GM18867 (cell line): Measurements from ENCODE around the gene CRTC3.
A peak's percentile ranks its signal among the peaks of the same experiment; 100 is the strongest.
"Not testable (repeated sequence)": the region's sequence is repeated elsewhere in the genome, so short reads cannot be mapped to it uniquely, and the experiment has no call there.

Experiments
- ATAC-seq: cut with Tn5 transposase; IDR thresholded peaks from one replicate; pipeline ENCODE4 v1.9.1; 2021; ENCODE audit warnings: mild to moderate bottlenecking, moderate library complexity; ENCODE audit not compliant: unreplicated experiment

Gene CRTC3

DNA sequence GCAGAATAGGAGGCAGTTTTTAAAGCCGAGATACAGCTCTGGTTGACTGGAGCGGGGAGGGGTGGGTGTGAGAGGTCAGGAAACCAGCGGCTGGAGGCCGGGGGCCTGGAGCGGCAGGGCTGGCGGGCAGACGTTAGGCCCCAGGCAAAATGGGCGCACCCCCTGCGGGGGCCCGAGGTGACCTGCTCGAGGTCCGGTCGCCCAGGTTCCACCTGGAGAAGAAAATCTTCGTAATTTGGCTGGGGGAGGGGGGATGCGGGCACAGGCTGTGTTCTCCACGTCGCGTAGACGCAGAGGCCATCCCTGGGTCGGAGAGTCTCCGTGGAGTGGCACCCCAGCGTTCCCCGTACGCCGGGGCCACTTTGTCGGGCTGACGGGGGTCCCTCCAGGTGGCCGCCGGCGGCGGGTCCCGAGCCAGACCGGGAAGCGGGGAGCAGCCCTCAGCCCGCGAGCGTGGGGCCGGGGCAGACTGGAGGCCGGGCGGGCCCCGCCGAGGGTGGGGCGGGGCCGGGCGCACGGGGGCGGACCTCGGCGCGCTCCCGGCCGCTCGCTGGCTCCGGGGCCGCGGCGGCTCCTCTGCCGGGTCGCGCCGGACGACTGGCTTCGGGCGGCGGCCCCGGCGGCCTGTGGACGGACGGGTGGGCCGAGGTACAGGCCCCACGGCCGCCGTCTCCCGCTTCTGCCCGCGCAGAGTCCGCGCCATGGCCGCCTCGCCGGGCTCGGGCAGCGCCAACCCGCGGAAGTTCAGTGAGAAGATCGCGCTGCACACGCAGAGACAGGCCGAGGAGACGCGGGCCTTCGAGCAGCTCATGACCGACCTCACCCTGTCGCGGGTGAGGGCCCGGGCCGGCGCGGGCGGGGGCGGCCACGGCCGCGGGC, at the start of gene CRTC3:
Gene CRTC3, plus strand, starts transcription at position 553 of the 879 bp plus-strand sequence. Its CDS starts 149 bp downstream, at position 702.
- ATAC-seq = peak; percentile 77

GRCh38 chr15:90481023-90481422, 48.7 kb upstream of the CRTC3 start:
- ATAC-seq = no peak

DNA sequence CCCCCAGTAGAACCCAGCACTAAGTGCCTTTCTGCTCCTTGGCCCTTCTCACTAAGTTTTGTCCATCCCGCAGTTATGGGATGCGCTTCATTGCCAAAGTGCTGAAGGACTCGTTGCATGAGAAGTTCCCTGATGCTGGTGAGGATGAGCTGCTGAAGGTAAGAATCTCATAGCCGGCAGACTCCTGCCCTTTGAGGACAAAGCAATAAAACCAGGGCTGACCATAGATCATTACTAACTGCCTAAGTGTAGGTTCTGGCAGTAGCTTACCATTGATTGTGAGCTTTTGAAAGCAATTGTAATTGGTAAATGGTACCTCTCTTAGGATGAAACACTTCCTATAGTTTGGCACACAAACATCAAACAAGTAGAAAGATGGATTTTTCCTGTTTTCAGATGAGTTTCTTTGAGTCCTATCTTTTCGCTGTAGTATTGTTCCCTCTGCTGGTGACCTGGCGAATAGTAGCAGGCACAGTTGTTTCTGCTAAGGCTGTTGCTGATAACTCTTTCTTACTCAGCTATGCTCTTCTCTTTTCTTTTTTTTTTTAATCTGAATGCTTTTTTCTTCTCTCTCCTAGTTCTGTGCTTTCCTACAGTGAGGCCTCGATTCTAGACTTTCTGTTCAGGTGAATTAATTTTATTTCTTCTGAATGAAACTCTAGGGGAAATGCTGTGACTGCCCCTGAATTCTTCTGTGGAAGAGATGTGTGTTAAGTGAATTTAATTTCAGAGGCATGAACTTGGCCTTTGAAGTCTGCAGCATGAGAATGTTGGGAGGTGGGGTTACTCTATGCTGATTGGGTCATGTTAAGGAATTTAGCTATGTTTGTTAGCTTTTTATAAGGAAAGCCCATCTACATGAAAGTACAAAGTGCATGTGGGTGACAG, 47.4 kb upstream of the CRTC3 start:
- ATAC-seq = no peak

GRCh38 chr15:90483012-90483307, 46.8 kb upstream of the CRTC3 start:
- ATAC-seq = no peak

- no peak for ATAC-seq
These were observed 46.1 kb upstream of the CRTC3 start for GRCh38 chr15:90483637-90484036.

DNA sequence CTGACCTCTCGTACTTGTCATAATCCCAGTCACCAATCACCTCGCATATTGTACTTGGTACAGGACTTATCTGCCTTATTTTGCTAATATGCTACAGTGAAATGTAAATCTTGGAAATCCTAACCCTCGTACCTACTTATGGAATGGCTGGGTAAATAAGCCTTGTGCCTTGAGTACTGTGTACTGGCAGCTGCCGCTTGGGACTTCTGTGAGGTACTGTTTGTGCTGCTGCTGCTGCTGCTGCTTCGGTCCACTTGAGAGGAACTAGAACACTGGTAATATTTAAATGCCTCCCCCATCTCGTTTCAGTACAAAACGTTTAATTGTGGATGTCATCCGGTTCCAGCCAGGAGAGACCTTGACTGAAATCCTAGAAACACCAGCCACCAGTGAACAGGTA, 42.5 kb upstream of the CRTC3 start:
- no peak for ATAC-seq

- no peak for ATAC-seq
These were observed 40.2 kb upstream of the CRTC3 start for GRCh38 chr15:90489514-90489913.

DNA sequence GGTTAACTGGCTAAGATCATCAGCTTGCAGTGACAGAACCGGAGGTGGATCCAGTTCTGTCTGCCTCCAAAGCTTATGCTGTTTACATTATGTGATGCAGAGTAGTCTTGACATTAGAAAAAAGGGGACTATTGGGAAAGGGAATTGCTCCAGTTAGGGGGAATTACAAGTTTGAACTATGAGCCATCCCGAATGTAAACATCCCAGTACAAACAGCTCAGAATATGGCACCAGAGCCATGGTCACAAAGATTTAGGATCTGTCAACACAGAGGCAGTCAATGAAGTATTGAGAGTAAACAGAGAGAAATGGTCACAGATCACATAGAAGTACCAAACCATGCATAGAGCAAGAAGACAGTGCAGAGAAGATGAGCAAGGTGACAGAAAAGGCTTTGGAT, 39.8 kb upstream of the CRTC3 start:
- ATAC-seq = no peak

- ATAC-seq = no peak
These were observed 36.1 kb upstream of the CRTC3 start for GRCh38 chr15:90493647-90494046.

DNA sequence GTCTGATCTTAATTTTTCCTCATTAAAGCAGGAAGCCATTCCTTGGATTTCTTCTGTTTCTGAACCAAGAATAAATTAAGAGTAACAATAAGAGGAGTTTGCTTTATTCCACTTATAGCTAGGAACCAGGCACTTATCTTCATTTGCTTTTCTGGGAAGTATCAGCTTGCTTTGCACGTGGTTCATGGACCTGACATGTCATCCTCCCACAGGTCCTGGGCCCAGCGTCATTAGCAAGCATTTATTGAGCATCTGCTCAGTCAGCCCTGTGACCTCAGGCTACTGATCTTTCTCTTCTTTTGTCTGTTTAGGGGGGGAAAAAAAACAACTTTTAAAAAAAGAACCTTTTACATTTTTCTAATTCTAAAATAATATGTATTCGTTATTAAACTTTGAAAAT, 34.7 kb upstream of the CRTC3 start:
- no peak for ATAC-seq

DNA sequence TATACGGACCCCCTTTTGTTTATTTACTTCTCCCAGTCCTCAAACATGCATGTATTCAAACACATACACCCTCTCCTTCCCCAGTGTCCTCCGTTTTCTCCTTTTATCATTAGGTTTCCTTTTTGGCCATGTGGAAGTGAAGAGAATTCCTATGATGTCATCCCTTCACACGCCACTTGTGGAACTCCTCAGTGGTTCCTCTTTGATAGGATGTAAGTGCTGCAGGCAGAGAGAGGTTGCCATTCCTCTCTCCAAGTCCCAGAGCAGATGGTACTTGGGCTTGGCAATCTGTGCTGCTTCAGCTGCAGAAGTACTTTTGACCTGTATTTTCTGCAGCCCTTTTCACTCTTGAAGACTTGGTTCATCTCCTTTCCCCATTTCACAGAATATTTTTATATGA, 32.9 kb upstream of the CRTC3 start:
- no peak for ATAC-seq

GRCh38 chr15:90497376-90497775, 32.3 kb upstream of the CRTC3 start:
- no peak for ATAC-seq

DNA sequence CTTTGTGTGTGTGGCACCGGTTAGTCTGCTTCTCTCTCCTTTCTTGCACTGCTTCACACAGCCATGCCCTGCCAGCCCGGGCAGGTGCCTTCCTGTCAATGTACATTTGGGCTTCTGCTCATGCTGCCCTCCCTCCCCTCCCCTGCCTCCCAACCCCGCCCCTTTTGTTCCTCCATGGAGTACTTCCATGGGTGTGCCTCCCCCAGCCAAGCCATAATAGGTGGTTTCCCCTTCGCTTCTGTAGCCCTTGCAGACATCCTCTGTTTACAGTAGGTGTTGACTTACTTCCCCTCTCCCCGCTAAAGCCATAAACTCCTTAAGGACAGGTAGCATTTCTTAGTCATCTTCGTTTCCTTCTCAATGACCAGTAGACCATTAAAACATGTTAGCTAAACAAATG, 31.8 kb upstream of the CRTC3 start:
- no peak for ATAC-seq

DNA sequence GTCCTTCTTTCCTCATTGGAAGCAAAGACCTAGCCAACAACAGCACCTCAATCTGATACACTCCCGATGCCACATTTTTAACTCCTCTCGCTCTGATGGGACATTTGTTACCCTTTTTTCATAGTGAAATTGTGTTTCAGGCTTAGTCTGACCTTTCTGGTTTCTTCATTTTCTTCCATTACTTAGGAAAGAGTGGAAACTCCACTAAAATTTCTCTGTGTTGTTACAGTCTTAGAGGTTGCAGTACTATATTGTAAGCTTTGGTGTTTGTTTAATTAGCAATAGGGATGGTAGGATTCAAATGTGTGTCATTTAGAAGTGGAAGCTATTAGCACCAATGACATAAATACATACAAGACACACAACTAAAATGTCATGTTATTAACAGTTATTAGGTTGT, 29.6 kb upstream of the CRTC3 start:
- no peak for ATAC-seq

DNA sequence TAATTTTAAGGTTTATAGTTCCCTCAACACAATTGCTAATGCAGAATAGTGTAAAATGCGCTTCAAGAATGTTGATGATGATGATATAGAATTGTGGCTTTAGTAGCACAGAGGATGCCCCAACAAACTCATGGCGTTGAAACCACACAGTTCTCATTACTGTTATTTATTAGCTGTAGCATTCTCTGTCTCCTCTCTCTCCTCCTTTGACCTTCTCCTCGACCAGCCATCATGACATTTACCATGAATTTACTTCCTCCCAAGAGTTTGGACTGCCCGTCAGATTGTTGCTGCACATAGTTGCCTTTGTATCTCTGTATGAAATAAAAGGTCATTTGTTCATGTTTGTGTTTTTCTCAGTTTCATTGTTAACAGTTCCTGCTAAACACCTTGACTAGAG, 27.8 kb upstream of the CRTC3 start:
- ATAC-seq = no peak

- not testable (repeated sequence) for ATAC-seq
These were observed 18.9 kb upstream of the CRTC3 start for GRCh38 chr15:90510781-90511180.

- not testable (repeated sequence) for ATAC-seq
These were observed 18.5 kb upstream of the CRTC3 start for GRCh38 chr15:90511211-90511618.

- no peak for ATAC-seq
These were observed 17.4 kb upstream of the CRTC3 start for GRCh38 chr15:90512276-90512675.

DNA sequence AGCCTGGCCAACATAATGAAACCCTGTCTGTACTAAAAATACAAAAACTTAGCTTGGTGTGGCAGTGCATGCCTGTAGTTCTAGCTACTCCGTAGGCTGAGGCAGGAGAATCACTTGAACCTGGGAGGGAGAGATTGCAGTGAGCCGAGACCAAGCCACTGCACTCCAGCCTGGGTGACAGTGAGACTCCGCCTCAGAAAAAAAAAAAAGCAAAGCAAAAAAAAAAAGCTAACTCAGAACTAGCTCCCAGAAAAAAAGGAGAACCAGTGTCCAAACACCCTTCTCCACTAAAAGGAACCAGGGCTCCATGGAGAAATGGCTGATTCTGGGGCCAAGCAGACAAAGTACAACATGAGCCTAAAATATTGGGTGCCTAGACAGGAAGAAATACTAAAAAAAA, 16.7 kb upstream of the CRTC3 start:
- no peak for ATAC-seq

GRCh38 chr15:90513448-90513847, 16.3 kb upstream of the CRTC3 start:
- no peak for ATAC-seq

DNA sequence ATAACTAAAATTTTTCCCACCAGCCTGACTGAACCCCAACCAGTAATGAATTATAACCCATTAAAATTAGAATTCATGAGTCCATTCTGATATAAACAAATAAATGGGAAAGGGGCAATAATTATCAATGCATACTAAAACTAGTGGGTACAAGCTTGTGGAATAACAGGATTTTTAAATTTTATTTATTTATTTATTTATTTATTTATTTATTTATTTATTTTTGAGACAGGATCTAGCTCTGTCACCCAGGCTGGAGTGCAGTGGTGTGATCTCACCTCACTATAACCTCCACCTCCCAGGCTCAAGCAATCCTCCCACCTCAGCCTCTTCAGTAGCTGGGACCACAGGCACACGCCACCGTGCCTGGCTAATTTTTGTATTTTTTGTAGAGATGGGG, 15.8 kb upstream of the CRTC3 start:
- not testable (repeated sequence) for ATAC-seq

DNA sequence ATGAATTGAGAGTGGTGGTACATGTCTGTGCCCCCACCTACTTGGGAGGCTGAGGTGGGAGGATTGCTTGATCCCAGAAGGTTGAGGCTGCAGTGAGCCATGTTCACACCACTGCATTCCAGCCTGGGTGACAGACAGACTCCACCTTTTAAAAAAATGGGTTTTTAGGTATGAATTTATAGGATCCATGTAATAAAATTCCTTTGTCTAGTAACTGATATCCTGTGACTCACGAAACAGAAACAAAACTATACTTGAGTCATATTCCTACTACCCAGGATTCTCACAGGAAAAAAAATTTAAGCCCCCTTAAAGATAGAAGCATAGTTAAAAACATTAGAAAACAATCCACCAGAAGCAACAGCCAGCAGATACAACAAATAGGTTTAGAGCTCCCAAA, 10.0 kb upstream of the CRTC3 start:
- no peak for ATAC-seq
